HG02840 (cell line): Measurements from ENCODE around the gene EGLN2.
"Not testable (repeated sequence)": the region's sequence is repeated elsewhere in the genome, so short reads cannot be mapped to it uniquely, and the experiment has no call there.

Experiments
- ATAC-seq: cut with Tn5 transposase; IDR thresholded peaks from one replicate; pipeline ENCODE4 v1.9.1; 2021; ENCODE audit warnings: mild to moderate bottlenecking, moderate library complexity, moderate number of reproducible peaks; ENCODE audit not compliant: unreplicated experiment, low FRiP score

EGLN2 gene

GRCh38 chr19:40798683-40799557 is at the start of gene EGLN2:
Gene EGLN2, plus strand, starts transcription at chr19:40799191. Its CDS starts 1,382 bp downstream, at chr19:40800573.
- peak; percentile 77 for ATAC-seq

GRCh38 chr19:40750058-40750873 is 48.7 kb upstream of the EGLN2 start, which contains the start of gene ACTMAP:
Gene ACTMAP, minus strand, starts transcription at chr19:40750477. Its CDS starts 674 bp downstream, at chr19:40749803.
- ATAC-seq = peak; percentile 88

- ATAC-seq = peak; percentile 63
Measured at GRCh38 chr19:40750874-40751537, 48.0 kb upstream of the EGLN2 start, which contains the start of gene SNRPA. Gene SNRPA, plus strand, starts transcription at chr19:40751203. Its CDS starts 206 bp downstream, at chr19:40751409.

- no peak for ATAC-seq
Measured at GRCh38 chr19:40752257-40752781, 46.7 kb upstream of the EGLN2 start.

- no peak for ATAC-seq
Measured at GRCh38 chr19:40754611-40755247, 44.3 kb upstream of the EGLN2 start.

- no peak for ATAC-seq
Measured at GRCh38 chr19:40755248-40755624, 43.8 kb upstream of the EGLN2 start.

- no peak for ATAC-seq
Measured at GRCh38 chr19:40755791-40756190, 43.2 kb upstream of the EGLN2 start.

- ATAC-seq = no peak
Measured at GRCh38 chr19:40756502-40757110, 42.4 kb upstream of the EGLN2 start.

GRCh38 chr19:40758491-40758890 is 40.5 kb upstream of the EGLN2 start:
- ATAC-seq = no peak

- no peak for ATAC-seq
Measured at GRCh38 chr19:40759352-40759751, 39.6 kb upstream of the EGLN2 start.

- ATAC-seq = no peak
Measured at GRCh38 chr19:40762754-40763470, 36.1 kb upstream of the EGLN2 start.

GRCh38 chr19:40763526-40763925 is 35.5 kb upstream of the EGLN2 start:
- ATAC-seq = no peak

GRCh38 chr19:40763963-40764362 is 35.0 kb upstream of the EGLN2 start:
- ATAC-seq = no peak

- not testable (repeated sequence) for ATAC-seq
Measured at GRCh38 chr19:40766385-40766784, 32.6 kb upstream of the EGLN2 start.

GRCh38 chr19:40768869-40769268 is 30.1 kb upstream of the EGLN2 start:
- no peak for ATAC-seq

GRCh38 chr19:40771101-40771862 is 27.7 kb upstream of the EGLN2 start:
- not testable (repeated sequence) for ATAC-seq

- no peak for ATAC-seq
Measured at GRCh38 chr19:40774916-40775631, 23.9 kb upstream of the EGLN2 start, which contains the start of gene MIA. Gene MIA, plus strand, starts transcription at chr19:40775521. Its CDS starts 22 bp downstream, at chr19:40775543.
